CD8-positive, alpha-beta memory T cell (primary cell): ENCODE measurements around the gene GRK6. TPM values are rescaled to one million over a fixed set of nuclear protein-coding genes. Genes with fewer than 3 reads are reported as not detected.

Source experiments
- CTCF ChIA-PET: fragments of 350-600 bp; sonication (Branson Sonifier 250); formaldehyde crosslinking; loops from one replicate; lab custom pipeline; 2021; ENCODE audit warnings: antibody characterized with exemption; lab: Charles Lee
- POLR2A ChIA-PET: fragments of 350-600 bp; sonication (Branson Sonifier 250); formaldehyde crosslinking; loops from one replicate; lab custom pipeline; 2021; ENCODE audit warnings: antibody characterized with exemption; lab: Charles Lee
- DNase-seq, 5 donors: peaks; one replicate each; pipeline versions ENCODE4 v3.0.0 to v3.0.0-alpha.2; 2020 to 2022; ENCODE audit warnings: mixed read lengths in 1 of 5
- H3K27ac ChIP-seq: one replicate; pipeline ENCODE4 v1.7.0; 2013; ENCODE audit warnings: low read depth, mild to moderate bottlenecking, low read length, moderate library complexity
- H3K27me3 ChIP-seq: 2 replicates; pipeline ENCODE4 v1.7.0; 2013; ENCODE audit warnings: low read length, mild to moderate bottlenecking; ENCODE audit not compliant: insufficient read depth, poor library complexity, severe bottlenecking
- H3K36me3 ChIP-seq: 2 replicates; pipeline ENCODE4 v1.7.0; 2013; ENCODE audit warnings: mild to moderate bottlenecking, low read length, moderate library complexity; ENCODE audit not compliant: insufficient read depth
- H3K4me1 ChIP-seq: 2 replicates; pipeline ENCODE4 v1.7.0; 2013; ENCODE audit warnings: mild to moderate bottlenecking, low read length, moderate library complexity; ENCODE audit not compliant: insufficient read depth
- H3K4me3 ChIP-seq: 2 replicates; pipeline ENCODE4 v1.7.0; 2013; ENCODE audit warnings: mild to moderate bottlenecking, low read length
- H3K9me3 ChIP-seq: 2 replicates; pipeline ENCODE4 v1.7.0; 2013; ENCODE audit warnings: mild to moderate bottlenecking, low read length
- H3K27ac Mint-ChIP-seq, 8 donors: one replicate each; pipeline ENCODE4 v1.8.0; 2020 to 2021; ENCODE audit warnings: mixed read lengths in 8 of 8, mild to moderate bottlenecking in 6 of 8, inconsistent platforms in 3 of 8, moderate library complexity in 3 of 8
- H3K27me3 Mint-ChIP-seq, 2 donors: one replicate each; pipeline ENCODE4 v1.8.0; 2020 to 2021; ENCODE audit warnings: mixed read lengths in 2 of 2, mild to moderate bottlenecking in 1 of 2, moderate library complexity in 1 of 2
- H3K36me3 Mint-ChIP-seq, 3 donors: one replicate each; pipeline ENCODE4 v1.8.0; 2020 to 2021; ENCODE audit warnings: mixed read lengths in 3 of 3, inconsistent platforms in 1 of 3, mild to moderate bottlenecking in 1 of 3
- H3K4me1 Mint-ChIP-seq, 3 donors: one replicate each; pipeline ENCODE4 v1.8.0; 2020 to 2021; ENCODE audit warnings: mixed read lengths in 3 of 3, inconsistent platforms in 1 of 3, mild to moderate bottlenecking in 1 of 3
- H3K4me3 Mint-ChIP-seq, 7 donors: one replicate each; pipeline ENCODE4 v1.8.0; 2020 to 2021; ENCODE audit warnings: mixed read lengths in 7 of 7, mild to moderate bottlenecking in 6 of 7, moderate library complexity in 4 of 7, inconsistent platforms in 2 of 7
- H3K9me3 Mint-ChIP-seq, 5 donors: one replicate each; pipeline ENCODE4 v1.8.0; 2020 to 2022; ENCODE audit warnings: mixed read lengths in 5 of 5, mild to moderate bottlenecking in 3 of 5, moderate library complexity in 2 of 5, inconsistent platforms in 1 of 5
- polyA plus RNA-seq: library from polyadenylated mRNA; unstranded; fragments of 300-500 nt; fragmentation: Illumina TruSeq; gene quantifications from one replicate; pipeline ENCODE4 v1.2.3, GENCODE V29; 2021
- total RNA-seq, 2 experiments: library from RNA; stranded (reverse); gene quantifications; one replicate each; pipeline ENCODE4 v1.2.3, GENCODE V29; 2021

The GRK6 gene
- total and polyA plus RNA-seq, 3 experiments from 2014 or later: 180 to 201 (median 185) TPM

DNA sequence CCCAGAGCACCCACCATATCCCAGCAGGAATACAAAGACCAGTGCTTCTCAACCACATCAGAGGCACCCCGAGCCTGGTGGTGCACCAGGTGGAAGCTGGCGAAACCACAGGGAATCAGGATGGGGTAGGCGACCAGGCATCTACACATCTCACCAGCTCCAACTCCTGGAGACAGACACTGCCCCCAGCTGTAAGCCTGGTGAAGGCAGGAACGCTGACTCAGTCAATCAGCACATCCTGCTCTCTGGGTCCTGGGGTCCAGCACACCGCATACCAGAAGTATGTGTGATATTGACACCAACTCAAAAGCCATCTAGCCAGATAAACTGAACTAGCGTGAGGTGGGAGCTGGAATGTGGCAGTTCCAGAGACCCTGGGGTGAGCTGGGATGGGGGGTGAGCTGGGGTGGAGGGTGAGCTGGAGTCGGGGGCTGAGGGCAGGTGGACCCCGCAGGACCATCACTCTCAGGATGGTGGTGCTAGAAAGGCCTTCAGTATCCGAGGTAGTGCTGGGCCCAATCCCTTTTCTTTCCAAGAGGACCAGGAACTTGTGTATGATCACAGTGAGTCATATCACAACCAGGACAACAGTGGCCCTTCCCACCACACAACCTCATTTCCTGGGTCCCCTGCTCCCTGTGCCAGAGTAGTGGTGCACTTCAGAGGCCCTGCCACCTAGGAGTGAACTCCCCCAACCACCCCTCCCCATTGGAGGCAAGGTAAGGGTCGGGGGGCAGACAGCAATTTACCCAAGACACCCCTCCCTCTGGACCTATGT, 44.5 kb downstream of the GRK6 start:
- H3K4me3 Mint-ChIP-seq: peak overlapping the region; percentile 49 to 91 (median 81)
- Histone ChIP-seq H3K4me3 (no peak overlapping the region), H3K36me3 (no peaks in the 10 kb centered on the region), H3K27me3 (no peaks in the 10 kb centered on the region), H3K27ac (no peak overlapping the region), H3K4me1 (peaks cover 30% of the 10 kb centered on the region), H3K9me3 (no peaks in the 10 kb centered on the region)
- peak in 1 of 5 donors; percentile 45 for DNase-seq
- peaks cover 0 to 27% (median 1%) of the 10 kb centered on the region in 3 donors for H3K36me3 Mint-ChIP-seq
- H3K4me1 Mint-ChIP-seq: peaks cover 28 to 46% (median 33%) of the 10 kb centered on the region in 3 donors
- ChIA-PET POLR2A (interaction anchor here (0.6 to 2.2 kb wide), 5 partner anchors 10 to 67 kb away, joined by 3 to 18 read pairs (median 14); no protein-coding TSS in a partner anchor), CTCF (interaction anchor here (0.9 to 12.4 kb wide), 8 partner anchors 15 to 81 kb away, joined by 3 to 103 read pairs (median 11); partner anchors contain the start of gene PDLIM7)
- H3K9me3 Mint-ChIP-seq: no peaks in the 10 kb centered on the region
- peak overlapping the region; percentile 59 to 93 (median 87) for H3K27ac Mint-ChIP-seq
- H3K27me3 Mint-ChIP-seq: peaks cover 0 to 1% of the 10 kb centered on the region in 2 donors

DNA sequence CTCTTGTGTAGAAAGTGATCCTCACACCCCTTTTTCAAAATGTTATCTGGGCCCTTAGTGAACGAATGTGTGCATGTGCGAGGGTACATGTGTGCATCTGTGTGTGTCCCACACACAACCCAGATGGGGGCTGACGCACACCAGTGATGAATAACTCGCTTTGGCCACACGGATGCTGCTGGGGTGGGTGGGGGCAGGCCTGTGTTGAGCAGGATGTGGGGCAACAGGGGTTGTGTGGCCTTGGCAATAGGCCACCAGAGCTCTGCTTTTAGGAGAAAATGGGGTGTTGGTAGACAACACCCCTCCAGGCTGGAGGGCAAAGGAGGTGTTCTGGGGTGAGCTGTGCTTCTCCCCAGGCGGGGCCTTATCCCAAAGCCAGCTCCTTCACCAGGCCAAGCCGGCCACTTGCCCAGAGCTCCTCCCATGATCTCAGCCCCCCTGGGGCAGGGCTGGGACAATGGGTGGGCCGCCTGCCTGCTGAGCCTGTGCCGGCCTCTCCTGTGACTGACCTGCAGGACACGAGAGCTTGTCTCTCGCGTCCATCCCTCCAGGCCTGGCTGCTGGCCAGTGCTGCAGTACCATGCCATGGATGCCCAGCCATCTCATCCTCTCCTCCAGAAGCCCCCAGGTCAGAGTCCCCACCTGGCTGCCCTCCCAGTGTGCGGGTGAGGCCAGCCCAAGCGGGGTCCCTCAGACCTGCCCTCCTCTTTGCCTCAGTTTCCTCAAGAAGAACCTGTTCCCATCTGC, 45.3 kb downstream of the GRK6 start:
- peaks cover 0 to 1% of the 10 kb centered on the region in 2 donors for H3K27me3 Mint-ChIP-seq
- H3K4me1 ChIP-seq: peaks cover 30% of the 10 kb centered on the region
- no peaks in the 10 kb centered on the region for H3K27me3 ChIP-seq
- peak; percentile 16 to 84 (median 54) for DNase-seq
- peak overlapping the region; percentile 57 to 93 (median 86) for H3K27ac Mint-ChIP-seq
- peak overlapping the region; percentile 53 to 91 (median 81) for H3K4me3 Mint-ChIP-seq
- H3K4me1 Mint-ChIP-seq: peaks cover 34 to 52% (median 36%) of the 10 kb centered on the region in 3 donors
- H3K9me3 ChIP-seq: no peaks in the 10 kb centered on the region
- no peak overlapping the region for H3K27ac ChIP-seq
- H3K9me3 Mint-ChIP-seq: no peaks in the 10 kb centered on the region
- ChIA-PET CTCF (interaction anchor here (1.0 to 12.4 kb wide), 11 partner anchors 8 to 162 kb away, joined by 3 to 103 read pairs (median 5); partner anchors contain the start of gene PDLIM7), POLR2A (interaction anchor here (0.8 to 2.2 kb wide), 6 partner anchors 16 to 82 kb away, joined by 3 to 18 read pairs (median 4); partner anchors contain the start of gene PDLIM7)
- no peaks in the 10 kb centered on the region for H3K36me3 ChIP-seq
- H3K4me3 ChIP-seq: peak overlapping the region; percentile 45
- peaks cover 0 to 19% (median 0%) of the 10 kb centered on the region in 3 donors for H3K36me3 Mint-ChIP-seq

DNA sequence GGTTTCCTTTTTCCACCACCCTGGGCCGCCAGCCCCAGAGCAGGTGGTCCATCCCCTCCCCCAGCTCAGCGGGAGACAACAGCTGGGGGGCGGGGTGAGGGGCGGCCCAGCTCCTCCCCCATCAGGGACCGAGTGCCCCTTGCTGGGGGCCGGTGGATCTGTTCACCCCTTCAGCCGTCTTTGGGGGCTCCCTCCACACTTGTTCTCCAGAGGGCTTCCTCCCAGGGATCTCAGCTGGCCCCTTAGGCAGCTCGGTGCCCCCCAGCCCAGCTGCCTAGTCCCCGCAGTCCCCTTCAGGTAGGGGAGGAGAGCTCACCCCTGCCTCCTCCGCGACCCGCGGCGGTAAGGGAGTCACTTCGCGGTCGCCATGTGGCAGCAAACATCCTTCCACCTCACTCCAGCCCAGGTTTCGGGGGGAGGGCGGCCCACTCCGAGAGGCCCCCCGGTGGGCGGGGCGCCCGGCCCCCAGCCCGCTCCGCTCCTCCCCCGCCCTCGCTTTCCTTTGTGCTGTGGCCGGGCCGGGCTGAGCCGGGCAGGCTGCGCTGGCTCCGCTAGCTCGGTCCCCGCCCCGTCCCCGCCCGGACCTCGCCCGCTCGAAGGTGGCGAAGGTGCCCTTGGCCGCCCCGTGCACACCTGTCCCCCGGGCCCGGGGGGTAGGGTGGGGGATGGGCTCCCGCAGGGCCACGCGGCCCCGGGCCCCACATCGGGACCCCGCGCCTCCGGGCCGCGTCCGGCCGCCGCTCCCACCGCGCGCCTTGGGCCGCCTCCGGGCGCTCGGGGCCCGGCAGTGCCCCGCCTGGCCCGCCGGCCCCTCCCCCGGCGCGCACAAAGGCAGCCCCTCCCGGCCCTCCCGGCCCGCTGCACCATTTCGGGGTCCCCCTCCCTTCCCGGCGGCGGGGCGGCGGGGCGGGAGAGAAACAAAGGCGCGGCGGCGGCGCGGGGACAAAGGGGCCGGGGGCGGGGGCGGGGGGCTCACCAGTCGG, 46.3 kb downstream of the GRK6 start:
- ChIA-PET CTCF (interaction anchor here (1.1 to 12.4 kb wide), 9 partner anchors 9 to 163 kb away, joined by 3 to 103 read pairs (median 6); partner anchors contain the start of gene PDLIM7), POLR2A (interaction anchor here (0.8 to 2.2 kb wide), 4 partner anchors 17 to 83 kb away, joined by 3 to 18 read pairs (median 4); partner anchors contain the start of gene PDLIM7)
- Mint-ChIP-seq H3K9me3 (no peaks in the 10 kb centered on the region), H3K36me3 (peaks cover 0 to 11% (median 0%) of the 10 kb centered on the region in 3 donors), H3K4me1 (peaks cover 34 to 55% (median 36%) of the 10 kb centered on the region in 3 donors), H3K27me3 (peaks cover 0 to 1% of the 10 kb centered on the region in 2 donors), H3K27ac (peak overlapping the region in 5 of 8 donors; percentile 63 to 92 (median 85)), H3K4me3 (peak overlapping the region; percentile 78 to 91 (median 83))
- peak overlapping the region; percentile 45 for H3K4me3 ChIP-seq
- peak overlapping the region; percentile 47 for H3K27ac ChIP-seq
- H3K36me3 ChIP-seq: no peaks in the 10 kb centered on the region
- DNase-seq: peak; percentile 54 to 85 (median 65)
- H3K27me3 ChIP-seq: no peaks in the 10 kb centered on the region
- peaks cover 30% of the 10 kb centered on the region for H3K4me1 ChIP-seq
- H3K9me3 ChIP-seq: no peaks in the 10 kb centered on the region

- Histone ChIP-seq H3K27me3 (no peaks in the 10 kb centered on the region), H3K27ac (peak within 1 kb of the TSS; percentile 47), H3K36me3 (no peaks in the 10 kb centered on the region), H3K9me3 (no peaks in the 10 kb centered on the region), H3K4me1 (peaks cover 30% of the 10 kb centered on the region), H3K4me3 (peak within 1 kb of the TSS; percentile 45)
- POLR2A ChIA-PET: interaction anchor here (0.7 to 1.4 kb wide), 2 partner anchors 24 to 41 kb away, joined by 3 to 4 read pairs; partner anchors contain the start of gene PDLIM7
- peak within 1 kb of the TSS; percentile 80 to 94 (median 84) for H3K4me3 Mint-ChIP-seq
- no peaks in the 10 kb centered on the region for H3K9me3 Mint-ChIP-seq
- peak within 1 kb of the TSS; percentile 3 to 92 (median 76) for H3K27ac Mint-ChIP-seq
- H3K4me1 Mint-ChIP-seq: peaks cover 34 to 56% (median 36%) of the 10 kb centered on the region in 3 donors
- no peak for DNase-seq
- peaks cover 0 to 6% (median 0%) of the 10 kb centered on the region in 3 donors for H3K36me3 Mint-ChIP-seq
- H3K27me3 Mint-ChIP-seq: peaks cover 0 to under 1% of the 10 kb centered on the region in 2 donors
- CTCF ChIA-PET: interaction anchor here (1.0 to 12.4 kb wide), 8 partner anchors 8 to 84 kb away, joined by 3 to 103 read pairs (median 11); no protein-coding TSS in a partner anchor
Measured at GRCh38 chr5:177473443-177474001, 47.0 kb downstream of the GRK6 start, which contains the start of gene DBN1. DBN1 (minus strand) TSS chr5:177473634; CDS start chr5:177473521, 113 bp downstream.

DNA sequence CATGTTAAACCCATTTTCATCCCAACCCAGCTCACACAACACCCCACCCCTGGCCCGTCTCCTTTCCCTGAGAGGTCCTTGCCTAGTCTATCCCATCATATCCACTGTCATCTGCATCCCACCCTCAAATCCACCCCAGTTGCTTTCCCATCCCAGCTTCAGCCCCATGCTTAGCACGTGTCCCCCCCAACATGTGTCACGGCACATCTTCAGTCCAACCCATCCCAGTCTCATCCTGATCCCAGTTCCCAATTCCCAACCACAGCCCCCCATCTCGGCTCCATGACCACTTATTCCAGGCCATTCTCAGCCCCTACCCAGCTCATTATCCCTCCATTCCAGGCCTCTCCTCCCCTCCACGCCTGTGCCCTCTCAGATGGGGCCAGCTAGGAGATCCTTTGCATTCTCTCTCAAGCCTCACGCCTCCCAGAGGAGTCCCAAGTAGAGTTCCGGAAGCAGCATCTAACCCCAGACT, 47.6 kb downstream of the GRK6 start:
- ChIA-PET POLR2A (interaction anchor here (0.7 kb wide), 1 partner anchor 23 kb away, joined by 3 read pairs; the partner anchor contains the start of gene PDLIM7), CTCF (interaction anchor here (1.0 to 12.4 kb wide), 4 partner anchors 19 to 85 kb away, joined by 3 to 103 read pairs (median 4); no protein-coding TSS in a partner anchor)
- H3K27me3 Mint-ChIP-seq: no peaks in the 10 kb centered on the region
- H3K36me3 Mint-ChIP-seq: peaks cover 0 to 1% (median 0%) of the 10 kb centered on the region in 3 donors
- H3K27ac Mint-ChIP-seq: peak overlapping the region in 7 of 8 donors; percentile 3 to 88 (median 78)
- no peaks in the 10 kb centered on the region for H3K36me3 ChIP-seq
- H3K4me1 Mint-ChIP-seq: peaks cover 37 to 61% (median 41%) of the 10 kb centered on the region in 3 donors
- peaks cover 33% of the 10 kb centered on the region for H3K4me1 ChIP-seq
- no peaks in the 10 kb centered on the region for H3K9me3 Mint-ChIP-seq
- H3K9me3 ChIP-seq: no peaks in the 10 kb centered on the region
- H3K27ac ChIP-seq: no peak overlapping the region
- H3K4me3 ChIP-seq: no peak overlapping the region
- H3K4me3 Mint-ChIP-seq: peak overlapping the region; percentile 51 to 94 (median 80)
- no peaks in the 10 kb centered on the region for H3K27me3 ChIP-seq
- no peak for DNase-seq

- peaks cover 40% of the 10 kb centered on the region for H3K4me1 ChIP-seq
- Mint-ChIP-seq H3K4me3 (peak overlapping the region; percentile 40 to 94 (median 81)), H3K36me3 (no peaks in the 10 kb centered on the region)
Measured at GRCh38 chr5:177474846-177475562, 48.5 kb downstream of the GRK6 start.

More at GRCh38 chr5:177474846-177475562, 48.5 kb downstream of the GRK6 start:
- Histone ChIP-seq H3K9me3 (no peaks in the 10 kb centered on the region), H3K4me3 (no peak overlapping the region), H3K27me3 (no peaks in the 10 kb centered on the region), H3K36me3 (no peaks in the 10 kb centered on the region), H3K27ac (no peak overlapping the region)
- DNase-seq: no peak
- Mint-ChIP-seq H3K9me3 (no peaks in the 10 kb centered on the region), H3K27me3 (no peaks in the 10 kb centered on the region), H3K27ac (peak overlapping the region; percentile 23 to 84 (median 54)), H3K4me1 (peaks cover 46 to 70% (median 48%) of the 10 kb centered on the region in 3 donors)
- ChIA-PET POLR2A (no interaction called here), CTCF (interaction anchor here (1.0 to 12.4 kb wide), 3 partner anchors 19 to 86 kb away, joined by 3 to 103 read pairs (median 4); no protein-coding TSS in a partner anchor)
